AG04450 (cell line): ENCODE results near the gene XKR3. TPM values are rescaled to one million over a fixed set of nuclear protein-coding genes. Genes with fewer than 3 reads are reported as not detected.

Experiments used
- CTCF ChIA-PET: fragments of 300-600, 350-600 bp; formaldehyde crosslinking; extraction: SDS; loops from one replicate; lab custom pipeline; 2022; ENCODE audit warnings: antibody characterized with exemption, inconsistent platforms; lab: Charles Lee
- POLR2A ChIA-PET: fragments of 350-600 bp; formaldehyde crosslinking; extraction: SDS; loops from one replicate; lab custom pipeline; 2021; ENCODE audit warnings: antibody characterized with exemption, inconsistent platforms; lab: Yijun Ruan, JAX
- DNase-seq: peaks from one replicate; pipeline ENCODE4 v3.0.0-alpha.2; 2011; ENCODE audit warnings: low read depth, low spot score
- H3K27ac ChIP-seq: one replicate; pipeline ENCODE4 v1.5.1; 2012; ENCODE audit warnings: low read depth, low read length, control low read depth
- H3K27me3 ChIP-seq: one replicate; pipeline ENCODE4 v1.6.0; 2012; ENCODE audit warnings: low read length; ENCODE audit not compliant: control insufficient read depth, insufficient read depth
- H3K4me3 ChIP-seq: 2 replicates; pipeline ENCODE4 v1.5.1; 2011; ENCODE audit warnings: mild to moderate bottlenecking, low read depth, low read length, control low read depth
- H3K9me3 ChIP-seq: 2 replicates; pipeline ENCODE4 v1.5.1; 2012; ENCODE audit warnings: low read length; ENCODE audit not compliant: control insufficient read depth, insufficient read depth
- CTCF ChIP-seq: IDR thresholded peaks from 2 replicates; pipeline ENCODE4 v1.5.1; 2011; ENCODE audit warnings: low read depth, low read length, control low read depth, inconsistent platforms
- polyA plus RNA-seq: library from polyadenylated mRNA; depleted of rRNA; stranded (reverse); fragments of >200 nt; gene quantifications from 2 replicates; pipeline ENCODE4 v1.2.3, GENCODE V29; 2011

XKR3 gene
- polyA plus RNA-seq, 1 experiment, result not detected

- Histone ChIP-seq H3K27me3 (no peaks in the 10 kb centered on the region), H3K9me3 (peaks cover 29% of the 10 kb centered on the region), H3K27ac (no peak overlapping the region), H3K4me3 (no peak overlapping the region)
- ChIA-PET POLR2A (no interaction called here), CTCF (no interaction called here)
- no peak for TF ChIP-seq CTCF
- no peak for DNase-seq
Observed at GRCh38 chr22:16847271-16847670, 22.1 kb upstream of the XKR3 start.

GRCh38 chr22:16845881-16846280 lies 20.7 kb upstream of the XKR3 start:
- POLR2A ChIA-PET, result no interaction called here
- CTCF ChIA-PET, result no interaction called here

GRCh38 chr22:16845465-16845864 lies 20.3 kb upstream of the XKR3 start:
- H3K27me3 ChIP-seq, result no peaks in the 10 kb centered on the region
- no peak overlapping the region for H3K27ac ChIP-seq
- H3K4me3 ChIP-seq, result no peak overlapping the region
- ChIA-PET CTCF (no interaction called here), POLR2A (no interaction called here)
- DNase-seq, result no peak
- peaks cover 29% of the 10 kb centered on the region for H3K9me3 ChIP-seq
- TF ChIP-seq CTCF, result no peak

More at GRCh38 chr22:16845881-16846280, 20.7 kb upstream of the XKR3 start:
- no peak overlapping the region for H3K27ac ChIP-seq
- TF ChIP-seq CTCF, result no peak
- no peak overlapping the region for H3K4me3 ChIP-seq
- H3K9me3 ChIP-seq, result peaks cover 29% of the 10 kb centered on the region
- no peak for DNase-seq
- H3K27me3 ChIP-seq, result no peaks in the 10 kb centered on the region

GRCh38 chr22:16844529-16844928 lies 19.3 kb upstream of the XKR3 start:
- no peak overlapping the region for H3K4me3 ChIP-seq
- CTCF ChIA-PET, result no interaction called here
- POLR2A ChIA-PET, result no interaction called here
- H3K27me3 ChIP-seq, result no peaks in the 10 kb centered on the region
- peaks cover 32% of the 10 kb centered on the region for H3K9me3 ChIP-seq
- no peak overlapping the region for H3K27ac ChIP-seq
- no peak for TF ChIP-seq CTCF
- no peak for DNase-seq

GRCh38 chr22:16838073-16838472 lies 12.9 kb upstream of the XKR3 start:
- TF ChIP-seq CTCF, result no peak
- ChIA-PET POLR2A (no interaction called here), CTCF (no interaction called here)

More at GRCh38 chr22:16838073-16838472, 12.9 kb upstream of the XKR3 start:
- H3K4me3 ChIP-seq, result no peak overlapping the region
- no peak for DNase-seq
- H3K27ac ChIP-seq, result no peak overlapping the region
- peaks cover 4% of the 10 kb centered on the region; the same call in 1 of the 2 replicates for H3K9me3 ChIP-seq
- no peaks in the 10 kb centered on the region for H3K27me3 ChIP-seq
